Ammon's horn (tissue), 1 donor: ENCODE data around the gene SVOPL.
"Not testable (repeated sequence)": the region's sequence is repeated elsewhere in the genome, so short reads cannot be mapped to it uniquely, and the experiment has no call there.

Source experiments
- DNase-seq: peaks from one replicate; pipeline ENCODE4 v3.0.0-alpha.2; 2016; ENCODE audit warnings: low spot score

The SVOPL gene

DNA sequence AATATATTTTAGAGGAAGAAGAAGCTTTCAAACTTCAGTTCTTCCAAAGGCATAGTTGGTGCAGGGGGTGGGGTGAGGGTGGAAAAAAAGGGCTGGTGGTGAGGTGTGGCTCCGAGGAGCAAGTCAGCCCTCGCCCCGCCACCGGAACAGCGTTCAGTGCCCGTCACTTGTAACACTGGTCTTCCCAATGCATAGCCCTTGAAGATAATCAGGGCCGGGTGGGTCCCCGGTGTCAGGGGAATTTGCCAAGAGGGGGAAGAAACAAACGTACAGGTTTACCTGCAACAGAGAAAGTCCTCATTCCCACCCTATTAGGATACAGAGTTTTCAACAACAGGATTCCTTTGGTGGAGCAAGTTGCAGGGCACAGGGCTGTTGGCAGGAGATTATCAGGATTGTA lies 1.5 kb downstream of the SVOPL start:
- DNase-seq: no peak

GRCh38 chr7:138698281-138698680 lies 2.9 kb downstream of the SVOPL start:
- DNase-seq: no peak

- DNase-seq: no peak
Observed at GRCh38 chr7:138697535-138698182, 3.5 kb downstream of the SVOPL start.

GRCh38 chr7:138695776-138696175 lies 5.4 kb downstream of the SVOPL start:
- not testable (repeated sequence) for DNase-seq

- no peak for DNase-seq
Observed at GRCh38 chr7:138695106-138695505, 6.1 kb downstream of the SVOPL start.

- DNase-seq: no peak
Observed at GRCh38 chr7:138691178-138691577, 10.0 kb downstream of the SVOPL start.

DNA sequence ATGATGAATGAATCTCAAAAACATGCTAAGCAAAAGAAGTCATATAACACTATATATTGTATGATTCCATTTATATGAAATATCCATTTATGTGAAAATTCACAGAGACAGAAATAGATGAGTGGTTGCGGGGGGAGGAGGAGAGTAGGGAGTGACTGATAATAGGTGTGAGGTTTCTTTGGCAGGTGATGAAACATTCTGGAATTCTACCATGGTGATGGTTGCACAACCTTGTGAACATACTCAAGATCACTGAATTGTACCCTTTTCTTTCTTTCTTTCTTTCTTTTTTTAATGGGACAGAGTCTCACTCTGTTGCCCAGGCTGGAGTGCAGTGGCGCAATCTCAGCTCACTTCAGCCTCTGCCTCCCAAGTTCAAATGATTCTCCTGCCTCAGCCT lies 10.7 kb downstream of the SVOPL start:
- no peak for DNase-seq

- DNase-seq: not testable (repeated sequence)
Observed at GRCh38 chr7:138688037-138688436, 13.1 kb downstream of the SVOPL start.

DNA sequence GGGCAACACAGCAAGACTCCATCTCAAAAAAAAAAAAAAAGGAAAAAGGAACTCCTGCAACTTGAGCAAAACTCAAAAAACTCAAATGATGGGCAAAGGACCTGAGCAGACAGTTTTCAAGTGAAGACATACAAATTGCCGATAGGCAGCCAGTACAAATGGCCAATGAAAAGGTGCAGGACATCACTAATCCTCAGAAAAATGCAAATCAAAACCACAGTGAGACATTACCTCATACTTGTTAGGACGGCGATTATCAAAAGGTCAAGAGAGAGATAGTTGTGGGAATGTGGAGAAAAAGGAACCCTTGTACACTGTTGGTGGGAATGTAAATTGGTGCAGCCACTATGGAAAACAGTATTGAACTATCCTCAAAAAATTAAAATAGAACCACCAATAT lies 16.8 kb downstream of the SVOPL start:
- DNase-seq: no peak

GRCh38 chr7:138679793-138680192 lies 21.4 kb downstream of the SVOPL start:
- no peak for DNase-seq

- no peak for DNase-seq
Observed at GRCh38 chr7:138670594-138670993, 30.6 kb downstream of the SVOPL start.

DNA sequence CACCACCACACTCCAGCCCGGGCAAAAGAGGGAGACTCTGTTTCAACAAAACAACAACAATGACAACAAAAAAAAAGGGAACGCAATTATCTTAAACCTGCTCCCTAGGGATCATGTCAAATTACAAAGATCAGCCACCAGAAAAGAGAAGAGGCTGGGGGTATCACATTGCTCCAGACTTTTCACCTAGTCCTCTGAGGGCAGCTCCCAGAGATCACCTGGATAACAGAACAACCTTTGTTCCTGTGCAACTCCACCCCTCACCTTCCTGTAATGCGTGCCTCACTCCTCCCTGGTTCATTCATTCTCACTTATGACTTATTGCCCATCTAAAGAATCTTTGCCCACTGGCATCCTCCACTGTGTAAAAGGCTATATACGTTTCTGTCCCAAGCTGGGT lies 31.8 kb downstream of the SVOPL start:
- no peak for DNase-seq

GRCh38 chr7:138668946-138669345 lies 32.2 kb downstream of the SVOPL start:
- DNase-seq: no peak

GRCh38 chr7:138668229-138668596 lies 32.9 kb downstream of the SVOPL start:
- DNase-seq: no peak

DNA sequence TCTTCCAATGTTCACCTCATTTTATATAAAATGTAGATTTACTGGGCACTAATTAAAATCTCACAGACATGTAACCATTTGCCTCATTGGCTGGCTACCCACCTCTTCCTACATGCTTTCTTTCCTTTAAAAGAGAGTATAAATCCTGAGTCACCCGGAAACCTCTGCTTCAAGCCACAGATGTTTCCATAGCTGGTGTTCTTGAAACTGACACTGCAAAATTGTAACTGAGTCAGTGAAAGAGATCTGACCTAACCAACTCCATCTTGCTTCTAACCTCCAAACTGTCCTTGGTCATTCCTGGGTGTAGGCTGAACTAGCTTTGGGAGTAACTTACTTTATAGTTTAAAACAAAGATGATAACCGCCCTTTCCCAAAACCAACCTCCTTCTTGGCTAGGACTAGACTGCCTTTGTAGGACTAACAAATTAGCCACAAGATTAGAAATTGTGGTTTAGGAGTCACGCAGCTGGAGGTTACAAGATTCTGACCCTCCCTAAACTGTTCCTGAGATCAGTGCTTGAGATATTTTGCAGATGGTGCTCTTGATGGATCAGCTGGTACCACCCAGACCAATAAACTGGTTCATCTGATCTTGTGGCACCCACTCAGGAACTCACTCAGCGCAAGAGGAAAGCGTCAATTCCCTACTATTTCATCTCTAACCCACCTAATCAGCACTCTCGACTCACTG lies 33.5 kb downstream of the SVOPL start:
- no peak for DNase-seq

DNA sequence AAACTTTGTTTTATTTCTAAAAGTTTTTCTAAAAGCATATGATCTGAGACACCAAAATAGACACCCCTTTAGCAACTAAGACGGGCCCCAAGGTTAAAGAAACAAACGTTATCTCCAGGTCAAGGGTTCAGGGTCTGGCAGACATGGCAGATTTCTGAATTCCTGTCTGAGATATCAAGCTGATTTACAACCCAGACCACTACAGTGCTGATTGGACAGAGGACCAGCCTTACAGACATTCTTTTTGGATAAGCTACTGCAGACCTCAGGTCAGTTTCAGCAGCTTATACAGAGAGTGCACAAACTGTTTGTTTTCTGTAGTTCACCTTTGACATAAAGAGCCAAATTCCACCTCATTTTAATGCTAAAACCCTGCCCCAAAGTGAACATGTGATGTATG lies 34.8 kb downstream of the SVOPL start:
- no peak for DNase-seq

DNA sequence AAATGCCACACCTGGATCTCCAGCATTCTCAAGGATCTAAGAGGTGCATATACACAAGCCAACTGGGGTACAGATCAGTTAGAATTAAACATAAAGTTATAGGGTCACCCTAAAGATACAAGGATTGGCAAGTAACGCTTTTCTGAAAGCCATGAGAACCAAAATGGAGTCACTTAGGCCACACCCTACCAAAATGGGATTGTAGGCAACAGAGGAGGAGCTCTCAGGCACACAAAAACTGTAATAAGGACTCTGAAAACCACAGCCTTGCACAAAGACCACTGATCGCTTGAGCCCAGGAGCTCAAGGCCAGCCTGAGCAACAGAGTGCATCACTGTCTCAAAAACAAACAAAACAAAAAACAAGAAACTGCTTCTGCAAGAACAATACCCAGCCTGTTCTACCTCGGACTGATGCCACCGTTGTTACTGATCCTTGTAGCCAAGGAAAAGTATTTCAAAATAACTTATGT lies 35.5 kb downstream of the SVOPL start:
- DNase-seq: peak; percentile 65

DNA sequence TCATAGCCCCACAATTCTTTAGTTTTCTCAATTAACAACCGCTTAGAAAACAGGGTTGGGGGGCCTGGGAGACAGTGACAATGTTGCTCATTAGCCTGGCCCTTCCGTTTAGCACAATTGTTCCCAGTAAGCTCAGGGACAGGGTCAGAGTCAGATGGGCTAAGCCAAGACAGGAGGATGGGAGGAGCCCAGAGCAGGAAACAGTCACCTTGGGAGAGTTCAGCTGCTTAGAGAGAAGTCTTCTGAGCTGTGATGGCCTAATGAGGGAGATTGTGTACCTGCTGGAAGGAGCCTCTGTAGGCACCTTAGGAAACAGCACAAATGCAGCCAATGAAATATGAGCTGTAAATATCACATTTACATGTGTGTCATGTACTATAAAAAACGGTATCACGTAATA lies 35.9 kb downstream of the SVOPL start:
- no peak for DNase-seq

DNA sequence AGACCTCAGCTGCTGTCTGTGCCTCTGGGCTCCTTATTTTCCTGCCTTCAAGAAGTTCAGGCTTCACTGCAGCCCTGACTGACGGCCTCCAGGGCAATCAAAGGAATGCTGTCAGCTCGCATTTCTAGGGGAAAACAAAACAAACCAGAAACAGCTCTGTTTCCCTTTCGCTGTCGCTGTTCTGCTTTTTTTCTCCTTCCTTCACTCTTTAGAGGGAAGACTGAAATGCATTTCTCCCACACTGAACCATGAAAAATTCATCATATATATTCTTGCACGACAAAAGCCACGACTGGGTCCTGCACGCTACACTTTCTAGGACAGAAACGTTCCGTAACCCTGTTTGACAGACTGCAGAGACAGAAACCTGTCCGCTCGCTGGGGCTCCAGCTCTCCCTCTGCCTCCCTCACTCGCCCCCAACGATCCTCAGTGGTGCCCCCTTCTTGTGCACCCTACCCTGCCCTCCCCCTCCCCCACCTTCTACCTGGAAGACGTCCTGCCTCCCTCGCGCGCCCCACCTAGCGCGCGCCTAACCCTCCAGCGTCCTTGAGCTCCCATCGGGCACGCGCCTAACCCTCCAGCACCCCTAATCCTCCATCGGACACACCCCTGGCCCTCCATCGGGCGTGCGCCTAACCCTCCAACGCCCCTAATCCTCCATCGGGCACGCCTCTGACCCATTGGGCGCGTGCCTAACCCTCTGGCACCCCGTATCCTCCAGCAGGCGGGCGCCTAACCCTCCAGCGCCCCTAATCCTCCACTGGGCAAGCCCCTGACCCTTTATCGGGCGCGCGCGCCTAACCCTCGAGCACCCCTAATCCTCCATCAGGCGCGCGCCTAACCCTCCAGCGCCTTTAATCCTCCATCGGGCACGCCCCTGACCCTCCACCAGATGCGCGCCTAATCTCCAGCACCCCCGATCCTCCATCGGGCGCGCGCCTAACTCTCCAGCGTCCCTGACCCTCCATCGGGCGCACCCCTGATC lies 37.1 kb downstream of the SVOPL start:
- peak; percentile 7 for DNase-seq

GRCh38 chr7:138662991-138663320 lies 38.2 kb downstream of the SVOPL start:
- DNase-seq: no peak

DNA sequence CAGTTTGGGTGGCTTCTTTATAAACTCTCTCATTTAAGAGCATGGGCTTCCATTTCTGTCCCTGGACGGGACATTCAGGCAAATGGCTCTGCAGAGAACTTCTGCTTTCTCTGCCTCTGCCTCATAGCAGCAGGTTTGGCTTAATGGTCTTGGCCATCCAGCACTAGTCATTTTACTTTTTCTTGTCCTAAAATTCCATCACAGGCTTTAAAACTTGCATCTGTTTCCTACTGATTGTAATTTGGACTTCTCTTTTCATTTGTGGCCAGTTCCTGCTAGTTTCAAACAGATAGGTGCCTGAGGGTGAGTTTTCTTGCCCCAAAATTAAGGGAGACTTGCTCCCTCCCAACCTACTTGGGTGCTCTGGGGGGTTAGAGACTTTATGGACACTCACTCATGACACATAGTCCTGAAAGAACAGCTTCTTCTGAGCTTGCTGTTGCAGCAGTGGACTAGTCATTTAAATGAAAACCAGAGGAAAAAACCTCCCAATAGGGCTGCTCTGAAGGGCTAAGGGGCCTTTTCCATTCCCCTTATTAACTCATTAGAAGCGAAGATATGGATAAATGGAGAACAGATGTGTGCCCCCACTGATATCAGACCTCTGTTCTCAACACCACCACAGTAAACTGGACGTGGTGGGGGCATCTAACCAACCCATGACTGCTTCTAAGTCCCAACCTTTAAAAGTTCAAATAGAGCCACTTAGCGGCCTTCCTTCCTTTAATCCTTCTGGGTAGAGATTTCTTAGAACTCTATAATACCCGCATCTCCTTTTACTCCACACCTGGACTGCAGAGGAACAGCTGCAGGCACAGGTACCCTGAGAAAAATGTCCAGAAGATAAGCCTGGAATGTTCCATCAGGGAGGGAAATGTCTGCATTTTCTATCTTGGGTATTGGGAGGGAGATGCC lies 38.8 kb downstream of the SVOPL start:
- DNase-seq: no peak
